Measurements from ENCODE around the gene SPCS2. TPM values are rescaled to one million over a fixed set of nuclear protein-coding genes. Genes with fewer than 3 reads are reported as not detected.

Gene SPCS2
- polyA plus RNA-seq, 2 of the 4 experiments (the other 2 are of a cell fraction): 233 to 391 TPM

GRCh38 chr11:74932169-74932568 lies 16.9 kb upstream of the SPCS2 start:
- 83% methylated on average over 5 of the region's 5 CpGs for WGBS (ENCODE audit: missing lambda C conversion rate)
- Histone ChIP-seq H3K4me3 (no peak overlapping the region), H3K27ac (no peak overlapping the region), H3K4me1 (no peaks in the 10 kb centered on the region), H3K9me3 (no peaks in the 10 kb centered on the region), H3K4me2 (no peak overlapping the region)
- CTCF ChIA-PET: interaction anchor here (0.7 to 11.4 kb wide), 9 partner anchors 8 to 317 kb away, joined by 3 to 160 read pairs (median 14); partner anchors contain the start of genes NEU3 and TPBGL
- TF ChIP-seq HOXB5 (CRISPR knock-in tag; IDR thresholded peaks at IDR 0.05): no peak
- TF ChIP-seq FOXS1 (CRISPR knock-in tag; IDR thresholded peaks at IDR 0.05): no peak
- TF ChIP-seq BHLHE40 (IDR thresholded peaks at IDR 0.05; ENCODE audit: low read depth, low read length): no peak
- no peak for TF ChIP-seq MYC (IDR thresholded peaks at IDR 0.05; ENCODE audit: borderline replicate concordance, low read length)
- no peak for TF ChIP-seq POLR2AphosphoS2 (conservative IDR thresholded peaks at IDR 0.05; ENCODE audit: low read length)
- no peak for TF ChIP-seq ZNF302 (CRISPR knock-in tag; IDR thresholded peaks at IDR 0.05)
- TF ChIP-seq CTCF (IDR thresholded peaks at IDR 0.05): no peak
- TF ChIP-seq NR3C1 (IDR thresholded peaks at IDR 0.05): no peak
- no peak for TF ChIP-seq HES2 (IDR thresholded peaks at IDR 0.05)
- no peak for TF ChIP-seq ZC3H11A (IDR thresholded peaks at IDR 0.05)
- no peak for TF ChIP-seq RNF2 (IDR thresholded peaks at IDR 0.05; ENCODE audit: borderline replicate concordance, low read depth)
- no peak for TF ChIP-seq JUNB (IDR thresholded peaks at IDR 0.05)
- no peak for TF ChIP-seq FOSL2 (IDR thresholded peaks at IDR 0.05)
- TF ChIP-seq FOSL2 (CRISPR knock-in tag; IDR thresholded peaks at IDR 0.05): no peak
- no peak for TF ChIP-seq ZSCAN20 (CRISPR knock-in tag; IDR thresholded peaks at IDR 0.05)
- no peak for TF ChIP-seq ZFP36 (IDR thresholded peaks at IDR 0.05; ENCODE audit: borderline replicate concordance, partially characterized antibody)
- TF ChIP-seq MAX (IDR thresholded peaks at IDR 0.05): no peak
- TF ChIP-seq HDAC2 (IDR thresholded peaks at IDR 0.05): no peak
- FAIRE-seq (no peak), DNase-seq (ENCODE audit: low read depth in 1 of 2, low spot score in 1 of 2) (no peak), ATAC-seq (no peak)
- POLR2A ChIA-PET: no interaction called here

- no peak overlapping the region for H3K4me3 ChIP-seq
- no peak overlapping the region for H3K27ac ChIP-seq
- H3K4me1 ChIP-seq: no peaks in the 10 kb centered on the region
- ATAC-seq (no peak), DNase-seq (ENCODE audit: low read depth in 1 of 2, low spot score in 1 of 2) (no peak), FAIRE-seq (no peak)
- WGBS (ENCODE audit: missing lambda C conversion rate): 65% methylated on average over 2 of the region's 2 CpGs
- ChIA-PET POLR2A (no interaction called here), CTCF (interaction anchor here (0.6 to 11.4 kb wide), 8 partner anchors 7 to 1841 kb away, joined by 3 to 160 read pairs (median 12); partner anchors contain the start of gene TPBGL)
- no peak overlapping the region for H3K4me2 ChIP-seq
- no peaks in the 10 kb centered on the region for H3K9me3 ChIP-seq
- TF ChIP-seq NFE2L2 (conservative IDR thresholded peaks at IDR 0.05; ENCODE audit: low read length) (no peak), USF2 (IDR thresholded peaks at IDR 0.05) (no peak), EHMT2 (IDR thresholded peaks at IDR 0.05; ENCODE audit: low read depth) (no peak), ZNF302 (CRISPR knock-in tag; IDR thresholded peaks at IDR 0.05) (no peak), REST (IDR thresholded peaks at IDR 0.05) (no peak), CTCF (IDR thresholded peaks at IDR 0.05) (no peak), E2F6 (IDR thresholded peaks at IDR 0.05; ENCODE audit: borderline replicate concordance, low read depth) (no peak), HOXA7 (CRISPR knock-in tag; IDR thresholded peaks at IDR 0.05) (no peak), KDM1A (IDR thresholded peaks at IDR 0.05; ENCODE audit: low read depth) (no peak), CEBPB (IDR thresholded peaks at IDR 0.05) (no peak), RAD21 (conservative IDR thresholded peaks at IDR 0.05 in 1 of 2, IDR thresholded peaks at IDR 0.05 in 1 of 2) (no peak), BCL3 (IDR thresholded peaks at IDR 0.05) (no peak)
Measured at GRCh38 chr11:74932797-74933196, 16.3 kb upstream of the SPCS2 start.
